ENCODE data around the gene PFKFB4. TPM values are rescaled to one million over a fixed set of nuclear protein-coding genes. Genes with fewer than 3 reads are reported as not detected.
A peak's percentile ranks its signal among the peaks of the same experiment; 100 is the strongest.

The PFKFB4 gene
- total RNA-seq, 2 donors from 2014 or later: 0.59 to 1.2 TPM

DNA sequence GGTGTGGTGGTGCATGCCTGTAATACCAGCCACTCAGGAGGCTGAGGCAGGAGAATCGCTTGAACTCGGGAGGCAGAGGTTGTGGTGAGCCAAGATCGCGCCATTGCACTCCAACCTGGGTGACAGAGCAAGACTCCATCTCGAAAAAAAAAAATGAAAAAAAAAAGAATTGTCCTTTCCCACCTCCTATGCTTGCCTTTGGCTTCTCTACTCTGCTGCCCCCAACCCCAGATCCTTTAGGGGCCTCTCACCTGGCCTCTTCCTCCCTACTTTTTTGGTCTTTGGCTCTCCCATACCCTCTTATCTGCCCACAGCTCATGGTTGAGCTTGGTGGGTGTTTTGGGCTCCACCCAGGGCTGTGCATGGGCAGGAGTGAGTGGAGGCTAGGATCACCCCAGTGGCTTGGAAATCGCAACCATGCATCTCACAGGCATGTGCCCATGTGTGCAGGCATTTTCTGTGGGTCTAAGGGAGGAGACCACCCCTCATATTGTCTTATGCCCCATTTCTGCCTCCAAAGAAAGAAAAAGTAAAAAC is 50.6 kb downstream of the PFKFB4 start:
- Histone ChIP-seq H3K27me3 (no peaks in the 10 kb centered on the region), H3K4me1 (peaks cover 0 to 26% of the 10 kb centered on the region in 2 donors), H3K4me3 (no peak overlapping the region), H3K27ac (no peak overlapping the region), H3K9me3 (no peaks in the 10 kb centered on the region), H3K36me3 (no peaks in the 10 kb centered on the region)
- TF ChIP-seq, protein P1, sequence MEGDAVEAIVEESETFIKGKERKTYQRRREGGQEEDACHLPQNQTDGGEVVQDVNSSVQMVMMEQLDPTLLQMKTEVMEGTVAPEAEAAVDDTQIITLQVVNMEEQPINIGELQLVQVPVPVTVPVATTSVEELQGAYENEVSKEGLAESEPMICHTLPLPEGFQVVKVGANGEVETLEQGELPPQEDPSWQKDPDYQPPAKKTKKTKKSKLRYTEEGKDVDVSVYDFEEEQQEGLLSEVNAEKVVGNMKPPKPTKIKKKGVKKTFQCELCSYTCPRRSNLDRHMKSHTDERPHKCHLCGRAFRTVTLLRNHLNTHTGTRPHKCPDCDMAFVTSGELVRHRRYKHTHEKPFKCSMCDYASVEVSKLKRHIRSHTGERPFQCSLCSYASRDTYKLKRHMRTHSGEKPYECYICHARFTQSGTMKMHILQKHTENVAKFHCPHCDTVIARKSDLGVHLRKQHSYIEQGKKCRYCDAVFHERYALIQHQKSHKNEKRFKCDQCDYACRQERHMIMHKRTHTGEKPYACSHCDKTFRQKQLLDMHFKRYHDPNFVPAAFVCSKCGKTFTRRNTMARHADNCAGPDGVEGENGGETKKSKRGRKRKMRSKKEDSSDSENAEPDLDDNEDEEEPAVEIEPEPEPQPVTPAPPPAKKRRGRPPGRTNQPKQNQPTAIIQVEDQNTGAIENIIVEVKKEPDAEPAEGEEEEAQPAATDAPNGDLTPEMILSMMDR (IDR thresholded peaks at IDR 0.05): no peak
- DNase-seq (ENCODE audit: low spot score): no peak

DNA sequence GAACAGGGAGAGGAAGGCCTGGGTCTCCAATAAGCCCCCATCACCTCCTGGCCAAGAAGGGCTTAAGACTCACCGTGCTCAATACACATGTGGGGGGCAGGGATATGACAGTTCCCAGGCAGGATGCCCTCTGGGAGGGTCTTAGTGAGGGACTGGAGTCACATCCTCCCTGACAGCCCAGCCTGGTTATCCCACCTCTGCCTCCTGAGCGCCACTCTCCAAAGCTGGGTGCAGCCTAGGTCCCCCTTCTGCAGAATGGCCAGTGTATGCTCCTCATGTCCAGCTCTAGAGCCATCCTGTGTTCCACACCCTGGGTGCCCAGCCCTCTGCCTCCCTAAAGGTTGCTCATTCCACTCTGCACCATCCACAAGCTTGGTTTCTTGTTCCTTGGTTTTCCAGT is 51.5 kb downstream of the PFKFB4 start:
- H3K4me3 ChIP-seq: no peak overlapping the region
- H3K4me1 ChIP-seq: peaks cover 0 to 26% of the 10 kb centered on the region in 2 donors

DNA sequence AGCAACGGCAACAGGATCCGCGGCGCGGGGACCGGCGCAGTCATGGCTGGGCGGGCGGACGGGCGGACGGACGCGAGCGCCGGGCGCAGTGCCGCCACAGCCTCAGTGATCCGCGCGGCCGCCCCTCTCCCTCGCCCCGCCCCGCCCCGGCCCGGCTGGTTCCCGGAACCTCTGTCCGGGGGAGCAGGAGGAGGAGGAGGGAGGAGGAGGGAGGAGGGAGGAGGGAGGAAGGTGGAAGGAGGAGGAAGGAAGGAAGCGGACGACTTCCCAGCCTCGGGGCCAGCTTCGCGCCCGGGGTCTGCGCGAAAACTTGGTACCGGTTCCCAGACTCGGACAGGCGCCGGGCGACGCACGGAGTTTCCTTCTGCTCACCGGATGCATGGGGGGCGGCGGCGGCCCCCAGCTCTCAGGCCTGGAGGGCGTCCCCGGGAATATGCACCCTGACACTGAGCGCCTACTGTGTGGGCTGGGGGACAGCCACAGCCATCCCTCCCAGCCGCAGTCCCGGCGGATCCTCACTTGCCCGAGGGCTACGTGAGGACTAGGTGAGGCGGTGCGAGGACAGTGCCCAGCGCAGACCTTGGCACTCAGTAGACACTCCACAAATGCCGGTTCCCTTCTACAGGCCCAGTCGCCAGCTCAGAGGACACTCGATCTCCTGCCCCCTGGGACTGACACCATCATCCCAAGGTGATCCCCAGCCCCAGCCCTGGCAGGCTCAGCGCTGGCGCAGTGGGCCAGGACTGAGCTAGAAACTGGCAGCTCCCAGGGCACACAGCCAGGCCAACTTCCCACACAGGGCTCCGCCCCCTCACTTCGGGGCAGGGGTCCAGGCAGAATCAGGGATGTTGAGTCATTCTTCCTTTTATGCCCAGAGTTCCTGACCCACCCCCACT is 52.3 kb downstream of the PFKFB4 start, which contains the start of gene SHISA5:
SHISA5 (minus strand) TSS at position 124 of the 896 bp plus-strand sequence; CDS start at position 44, 80 bp downstream.
- Histone ChIP-seq H3K4me3 (peak within 1 kb of the TSS; percentile 55 to 74), H3K36me3 (no peaks in the 10 kb centered on the region), H3K27me3 (no peaks in the 10 kb centered on the region), H3K4me1 (peaks cover 0 to 26% of the 10 kb centered on the region in 2 donors), H3K27ac (peak within 1 kb of the TSS; percentile 89 to 90), H3K9me3 (no peaks in the 10 kb centered on the region)
- TF ChIP-seq, protein P1 (IDR thresholded peaks at IDR 0.05): no peak
- DNase-seq (ENCODE audit: low spot score): peak; percentile 80

More for the DNA sequence above, 51.5 kb downstream of the PFKFB4 start:
- Histone ChIP-seq H3K27me3 (no peaks in the 10 kb centered on the region), H3K9me3 (no peaks in the 10 kb centered on the region), H3K36me3 (no peaks in the 10 kb centered on the region), H3K27ac (peak overlapping the region; percentile 89 to 90)
- DNase-seq (ENCODE audit: low spot score): no peak
- TF ChIP-seq, protein P1 (IDR thresholded peaks at IDR 0.05): no peak

DNA sequence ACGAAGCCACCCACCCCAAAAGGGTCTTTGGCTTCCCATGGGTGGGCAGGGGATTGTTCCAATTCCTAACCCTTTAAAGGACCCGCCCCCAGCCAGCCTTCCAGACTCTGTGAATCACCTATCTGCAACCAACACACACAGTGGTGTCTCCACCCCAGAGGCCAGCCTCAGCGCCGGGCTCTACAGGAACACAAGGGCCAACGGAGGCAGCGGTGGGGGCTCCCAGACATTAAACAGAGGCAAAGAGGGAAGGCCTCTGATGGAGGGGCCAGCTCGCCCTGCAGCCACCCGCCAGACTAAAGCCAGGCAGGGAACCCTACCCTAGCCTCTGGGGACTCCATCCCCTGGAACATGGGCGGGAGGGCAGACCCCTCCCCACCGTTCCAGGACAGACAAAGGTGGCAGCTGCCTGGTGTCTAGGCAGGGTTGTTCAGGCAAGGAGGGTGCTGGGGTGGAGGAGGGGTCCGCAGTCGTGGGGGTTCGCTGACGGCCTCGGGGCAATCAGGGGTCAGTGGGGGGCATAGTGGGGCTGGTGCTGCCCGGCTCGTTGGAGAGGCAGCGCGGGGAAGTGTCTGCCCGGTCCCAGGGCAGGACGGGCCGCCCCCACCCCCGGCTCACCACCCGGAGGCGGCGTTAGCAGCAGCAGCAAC is 53.1 kb downstream of the PFKFB4 start:
- H3K27me3 ChIP-seq: no peaks in the 10 kb centered on the region
- peak overlapping the region; percentile 55 to 74 for H3K4me3 ChIP-seq
- H3K27ac ChIP-seq: peak overlapping the region; percentile 89 to 90
- H3K4me1 ChIP-seq: peaks cover 0 to 26% of the 10 kb centered on the region in 2 donors
- TF ChIP-seq, protein P1 (IDR thresholded peaks at IDR 0.05): no peak
- H3K9me3 ChIP-seq: no peaks in the 10 kb centered on the region
- peak; percentile 86 for DNase-seq (ENCODE audit: low spot score)
- H3K36me3 ChIP-seq: no peaks in the 10 kb centered on the region

DNA sequence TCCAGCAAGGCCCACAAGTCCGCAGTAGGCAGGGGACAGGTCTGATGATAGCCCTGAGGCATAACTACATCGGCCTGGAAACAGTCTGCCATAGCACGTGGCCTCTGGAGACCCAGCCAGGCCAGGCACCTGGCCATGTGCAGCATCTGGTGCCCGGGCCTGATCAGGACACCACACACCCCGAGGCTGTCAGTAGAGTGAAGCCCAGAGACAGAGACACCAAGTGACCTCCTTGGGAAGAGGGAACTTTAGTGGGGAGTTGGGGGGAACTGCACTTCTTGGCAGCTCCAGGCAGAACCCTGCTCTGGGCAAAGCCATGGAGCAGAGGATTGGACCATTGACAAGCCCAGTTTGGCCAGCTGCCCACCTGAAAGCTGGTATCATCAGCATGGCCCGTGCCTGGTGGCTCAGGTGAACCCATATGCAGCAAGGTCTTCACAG is 53.9 kb downstream of the PFKFB4 start:
- H3K4me1 ChIP-seq: peaks cover 0 to 26% of the 10 kb centered on the region in 2 donors
- peak overlapping the region; percentile 55 to 74 for H3K4me3 ChIP-seq
- H3K27me3 ChIP-seq: no peaks in the 10 kb centered on the region
- H3K27ac ChIP-seq: peak overlapping the region; percentile 89 to 90
- no peaks in the 10 kb centered on the region for H3K9me3 ChIP-seq
- DNase-seq (ENCODE audit: low spot score): no peak
- TF ChIP-seq, protein P1 (IDR thresholded peaks at IDR 0.05): no peak
- no peaks in the 10 kb centered on the region for H3K36me3 ChIP-seq
